Measurements from ENCODE around the gene TUSC2. TPM values are rescaled to one million over a fixed set of nuclear protein-coding genes. Genes with fewer than 3 reads are reported as not detected.
A peak's percentile ranks its signal among the peaks of the same experiment; 100 is the strongest.

The TUSC2 gene
- total and polyA plus RNA-seq, 2 of the 13 experiments (the other 11 are each of a cell fraction or from before 2014, with no cell fraction given): 36.7 to 39.1 TPM

- TF ChIP-seq ZBTB3 (CRISPR knock-in tag; IDR thresholded peaks at IDR 0.05; ENCODE audit: borderline replicate concordance, low read depth) (no peak), FOXP1 (IDR thresholded peaks at IDR 0.05) (no peak), FOXP1 (CRISPR knock-in tag; IDR thresholded peaks at IDR 0.05) (no peak), HINFP (CRISPR knock-in tag; IDR thresholded peaks at IDR 0.05; ENCODE audit: low read depth) (no peak), EHMT2 (IDR thresholded peaks at IDR 0.05; ENCODE audit: borderline replicate concordance, low read depth, low read length) (no peak), ZC3H4 (CRISPR knock-in tag; IDR thresholded peaks at IDR 0.05; ENCODE audit: borderline replicate concordance) (no peak), FOXC1 (CRISPR knock-in tag; IDR thresholded peaks at IDR 0.05; ENCODE audit: borderline replicate concordance) (no peak), IRF2 (CRISPR knock-in tag; IDR thresholded peaks at IDR 0.05) (peak; percentile 61), ZNF432 (CRISPR knock-in tag; IDR thresholded peaks at IDR 0.05; ENCODE audit: borderline replicate concordance) (no peak), ZBTB20 (CRISPR knock-in tag; IDR thresholded peaks at IDR 0.05; ENCODE audit: borderline replicate concordance, low read depth) (no peak), NR0B2 (CRISPR knock-in tag; IDR thresholded peaks at IDR 0.05) (peak; percentile 58; the same call in 1 of the 2 replicates), MAF1 (CRISPR knock-in tag; IDR thresholded peaks at IDR 0.05; ENCODE audit: borderline replicate concordance) (no peak), MYNN (CRISPR knock-in tag; IDR thresholded peaks at IDR 0.05; ENCODE audit: low read depth) (no peak), ZFP1 (CRISPR knock-in tag; IDR thresholded peaks at IDR 0.05) (0 out of 2 replicates have a peak, but pooled peaks have one; percentile 47), ZBTB33 (CRISPR knock-in tag; IDR thresholded peaks at IDR 0.05) (no peak), ZNF792 (CRISPR knock-in tag; IDR thresholded peaks at IDR 0.05) (no peak), KLF13 (CRISPR knock-in tag; IDR thresholded peaks at IDR 0.05) (no peak), ZNF12 (CRISPR knock-in tag; IDR thresholded peaks at IDR 0.05) (no peak), IRF9 (CRISPR knock-in tag; IDR thresholded peaks at IDR 0.05; ENCODE audit: borderline replicate concordance) (0 out of 2 replicates have a peak, but pooled peaks have one; percentile 52)
Observed at GRCh38 chr3:50327943-50328691, at the start of gene TUSC2 (continued).

All from HepG2 (cell line).